HEK293 (cell line): ENCODE measurements around the gene PPCDC.
A peak's percentile ranks its signal among the peaks of the same experiment; 100 is the strongest.

Experiments
- PBX3 ChIP-seq: sonication (generic); formaldehyde crosslinking; IDR thresholded peaks from 2 replicates; pipeline ENCODE4 v1.8.1; 2022; ENCODE audit warnings: mild to moderate bottlenecking, moderate library complexity, missing genetic modification reagents
- SCRT2 ChIP-seq: fragments of 450-650 bp; formaldehyde crosslinking; IDR thresholded peaks from 2 replicates; pipeline ENCODE4 v1.5.1; 2016; ENCODE audit warnings: missing biosample characterization, missing genetic modification characterization
- WT1 ChIP-seq: fragments of 450-650 bp; formaldehyde crosslinking; IDR thresholded peaks from 2 replicates; pipeline ENCODE4 v1.5.1; 2016; ENCODE audit warnings: missing biosample characterization, missing genetic modification characterization
- ZBTB11 ChIP-seq: fragments of 450-650 bp; formaldehyde crosslinking; conservative IDR thresholded peaks from 2 replicates; pipeline ENCODE4 v1.5.1; 2016; ENCODE audit warnings: low read depth, missing biosample characterization, missing genetic modification characterization
- ZBTB20 ChIP-seq: fragments of 450-650 bp; formaldehyde crosslinking; IDR thresholded peaks from 2 replicates; pipeline ENCODE4 v1.5.1; 2016; ENCODE audit warnings: missing biosample characterization, missing genetic modification characterization
- ZBTB44 ChIP-seq: fragments of 450-650 bp; IDR thresholded peaks from 2 replicates; pipeline ENCODE4 v1.5.1; 2018; ENCODE audit warnings: missing biosample characterization, mild to moderate bottlenecking, missing genetic modification characterization
- ZNF133 ChIP-seq: fragments of 450-650 bp; formaldehyde crosslinking; IDR thresholded peaks from 2 replicates; pipeline ENCODE4 v1.5.1; 2016; ENCODE audit warnings: missing biosample characterization, missing genetic modification characterization
- ZNF19 ChIP-seq: fragments of 450-650 bp; formaldehyde crosslinking; IDR thresholded peaks from 2 replicates; pipeline ENCODE4; 2016; ENCODE audit warnings: missing biosample characterization, missing genetic modification characterization, low read depth
- ZNF202 ChIP-seq: fragments of 450-650 bp; formaldehyde crosslinking; IDR thresholded peaks from 2 replicates; pipeline ENCODE4 v1.5.1; 2016; ENCODE audit warnings: missing biosample characterization, missing genetic modification characterization, borderline replicate concordance
- ZNF221 ChIP-seq: fragments of 450-650 bp; formaldehyde crosslinking; IDR thresholded peaks from 2 replicates; pipeline ENCODE4 v1.5.1; 2017; ENCODE audit warnings: missing biosample characterization, missing genetic modification characterization, borderline replicate concordance
- ZNF24 ChIP-seq: fragments of 450-650 bp; formaldehyde crosslinking; IDR thresholded peaks from 2 replicates; pipeline ENCODE4 v1.5.1; 2016; ENCODE audit warnings: missing biosample characterization, missing genetic modification characterization
- ZNF280D ChIP-seq: fragments of 450-650 bp; formaldehyde crosslinking; IDR thresholded peaks from 2 replicates; pipeline ENCODE4 v1.5.1; 2016; ENCODE audit warnings: missing biosample characterization, missing genetic modification characterization
- ZNF514 ChIP-seq: fragments of 450-650 bp; formaldehyde crosslinking; IDR thresholded peaks from 2 replicates; pipeline ENCODE4 v1.5.1; 2016; ENCODE audit warnings: missing biosample characterization, missing genetic modification characterization
- ZNF548 ChIP-seq: fragments of 450-650 bp; formaldehyde crosslinking; IDR thresholded peaks from 2 replicates; pipeline ENCODE4 v1.5.1; 2016; ENCODE audit warnings: missing biosample characterization, missing genetic modification characterization
- ZNF555 ChIP-seq: fragments of 450-650 bp; formaldehyde crosslinking; conservative IDR thresholded peaks from 2 replicates; pipeline ENCODE4 v1.5.1; 2017; ENCODE audit warnings: missing biosample characterization, mild to moderate bottlenecking, missing genetic modification characterization, inconsistent platforms
- ZNF600 ChIP-seq: fragments of 450-650 bp; formaldehyde crosslinking; IDR thresholded peaks from 2 replicates; pipeline ENCODE4 v1.5.1; 2016; ENCODE audit warnings: missing biosample characterization, missing genetic modification characterization
- ZNF621 ChIP-seq: fragments of 450-650 bp; formaldehyde crosslinking; IDR thresholded peaks from 2 replicates; pipeline ENCODE4 v1.5.1; 2017; ENCODE audit warnings: missing biosample characterization, missing genetic modification characterization
- ZNF626 ChIP-seq: fragments of 450-650 bp; sonication (Bioruptor Pico); formaldehyde crosslinking; IDR thresholded peaks from 2 replicates; pipeline ENCODE4 v1.5.1; 2018; ENCODE audit warnings: missing biosample characterization, missing genetic modification characterization, inconsistent platforms
- ZNF658 ChIP-seq: fragments of 450-650 bp; formaldehyde crosslinking; IDR thresholded peaks from 2 replicates; pipeline ENCODE4; 2016; ENCODE audit warnings: missing biosample characterization, missing genetic modification characterization
- ZNF692 ChIP-seq: fragments of 450-650 bp; formaldehyde crosslinking; IDR thresholded peaks from 2 replicates; pipeline ENCODE4 v1.5.1; 2016; ENCODE audit warnings: missing biosample characterization, missing genetic modification characterization
- ZNF777 ChIP-seq: fragments of 450-650 bp; formaldehyde crosslinking; IDR thresholded peaks from 2 replicates; pipeline ENCODE4 v1.5.1; 2017; ENCODE audit warnings: missing biosample characterization, missing genetic modification characterization, borderline replicate concordance
- ZNF843 ChIP-seq: fragments of 450-650 bp; formaldehyde crosslinking; IDR thresholded peaks from 2 replicates; pipeline ENCODE4 v1.5.1; 2016; ENCODE audit warnings: missing biosample characterization, missing genetic modification characterization
- TF ChIP-seq, protein P1 (sequence below): fragments of 450-650 bp; formaldehyde crosslinking; IDR thresholded peaks from 2 replicates; pipeline ENCODE4 v1.5.1; 2016; ENCODE audit warnings: missing biosample characterization, missing genetic modification characterization
- TF ChIP-seq, protein P2 (sequence below): fragments of 450-650 bp; formaldehyde crosslinking; IDR thresholded peaks from 2 replicates; pipeline ENCODE4 v1.5.1; 2016; ENCODE audit warnings: missing biosample characterization, missing genetic modification characterization

The PPCDC gene

GRCh38 chr15:75029378-75030022, 6.1 kb downstream of the PPCDC start (continued):
- no peak for TF ChIP-seq ZNF202
- TF ChIP-seq ZNF19 (tag by site-specific recombination): no peak
- TF ChIP-seq ZNF133 (tag by site-specific recombination): no peak
- TF ChIP-seq ZNF600 (tag by site-specific recombination): peak; percentile 47; the same call in 1 of the 2 replicates
- TF ChIP-seq ZNF621: no peak
- TF ChIP-seq, protein P1, sequence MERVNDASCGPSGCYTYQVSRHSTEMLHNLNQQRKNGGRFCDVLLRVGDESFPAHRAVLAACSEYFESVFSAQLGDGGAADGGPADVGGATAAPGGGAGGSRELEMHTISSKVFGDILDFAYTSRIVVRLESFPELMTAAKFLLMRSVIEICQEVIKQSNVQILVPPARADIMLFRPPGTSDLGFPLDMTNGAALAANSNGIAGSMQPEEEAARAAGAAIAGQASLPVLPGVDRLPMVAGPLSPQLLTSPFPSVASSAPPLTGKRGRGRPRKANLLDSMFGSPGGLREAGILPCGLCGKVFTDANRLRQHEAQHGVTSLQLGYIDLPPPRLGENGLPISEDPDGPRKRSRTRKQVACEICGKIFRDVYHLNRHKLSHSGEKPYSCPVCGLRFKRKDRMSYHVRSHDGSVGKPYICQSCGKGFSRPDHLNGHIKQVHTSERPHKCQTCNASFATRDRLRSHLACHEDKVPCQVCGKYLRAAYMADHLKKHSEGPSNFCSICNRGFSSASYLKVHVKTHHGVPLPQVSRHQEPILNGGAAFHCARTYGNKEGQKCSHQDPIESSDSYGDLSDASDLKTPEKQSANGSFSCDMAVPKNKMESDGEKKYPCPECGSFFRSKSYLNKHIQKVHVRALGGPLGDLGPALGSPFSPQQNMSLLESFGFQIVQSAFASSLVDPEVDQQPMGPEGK (tag by site-specific recombination): peak; percentile 60
- no peak for TF ChIP-seq PBX3 (CRISPR knock-in tag)
- no peak for TF ChIP-seq ZNF626 (tag by site-specific recombination)
- TF ChIP-seq ZNF221 (tag by site-specific recombination): no peak
- TF ChIP-seq, protein P2, sequence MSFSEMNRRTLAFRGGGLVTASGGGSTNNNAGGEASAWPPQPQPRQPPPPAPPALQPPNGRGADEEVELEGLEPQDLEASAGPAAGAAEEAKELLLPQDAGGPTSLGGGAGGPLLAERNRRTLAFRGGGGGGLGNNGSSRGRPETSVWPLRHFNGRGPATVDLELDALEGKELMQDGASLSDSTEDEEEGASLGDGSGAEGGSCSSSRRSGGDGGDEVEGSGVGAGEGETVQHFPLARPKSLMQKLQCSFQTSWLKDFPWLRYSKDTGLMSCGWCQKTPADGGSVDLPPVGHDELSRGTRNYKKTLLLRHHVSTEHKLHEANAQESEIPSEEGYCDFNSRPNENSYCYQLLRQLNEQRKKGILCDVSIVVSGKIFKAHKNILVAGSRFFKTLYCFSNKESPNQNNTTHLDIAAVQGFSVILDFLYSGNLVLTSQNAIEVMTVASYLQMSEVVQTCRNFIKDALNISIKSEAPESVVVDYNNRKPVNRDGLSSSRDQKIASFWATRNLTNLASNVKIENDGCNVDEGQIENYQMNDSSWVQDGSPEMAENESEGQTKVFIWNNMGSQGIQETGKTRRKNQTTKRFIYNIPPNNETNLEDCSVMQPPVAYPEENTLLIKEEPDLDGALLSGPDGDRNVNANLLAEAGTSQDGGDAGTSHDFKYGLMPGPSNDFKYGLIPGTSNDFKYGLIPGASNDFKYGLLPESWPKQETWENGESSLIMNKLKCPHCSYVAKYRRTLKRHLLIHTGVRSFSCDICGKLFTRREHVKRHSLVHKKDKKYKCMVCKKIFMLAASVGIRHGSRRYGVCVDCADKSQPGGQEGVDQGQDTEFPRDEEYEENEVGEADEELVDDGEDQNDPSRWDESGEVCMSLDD (tag by site-specific recombination): no peak
- TF ChIP-seq WT1 (tag by site-specific recombination): no peak
- no peak; the same call in 1 of the 2 replicates for TF ChIP-seq ZBTB20
- peak; percentile 57 for TF ChIP-seq ZNF692 (tag by site-specific recombination)
- no peak for TF ChIP-seq ZNF555
- no peak for TF ChIP-seq ZNF514 (tag by site-specific recombination)
- TF ChIP-seq ZNF548 (tag by site-specific recombination): no peak
- no peak for TF ChIP-seq ZNF843 (tag by site-specific recombination)
- no peak for TF ChIP-seq ZBTB44 (tag by site-specific recombination)
- TF ChIP-seq ZNF24 (tag by site-specific recombination): no peak
- TF ChIP-seq ZNF658: no peak
- TF ChIP-seq ZBTB11: no peak
- no peak for TF ChIP-seq ZNF280D (tag by site-specific recombination)
- no peak for TF ChIP-seq SCRT2
- TF ChIP-seq ZNF777: no peak
